Keratinocyte (primary cell): ENCODE data around the gene ARMC3.

Experiments
- EZH2 ChIP-seq: IDR thresholded peaks from one replicate; pipeline ENCODE4 v1.6.1; 2012; ENCODE audit warnings: inconsistent platforms, mild to moderate bottlenecking, low read length, moderate library complexity
- TF ChIP-seq, protein P1 (sequence below), 3 experiments: IDR thresholded peaks in 1 of 3; conservative IDR thresholded peaks in 1 of 3; optimal IDR thresholded peaks in 1 of 3; 2 replicates in 2 of 3; 3 replicates in 1 of 3; pipeline versions ENCODE3 to v1.5.1; 2011; ENCODE audit warnings: low read length in 3 of 3, mild to moderate bottlenecking in 3 of 3, moderate library complexity in 2 of 3, control low read depth in 1 of 3, inconsistent platforms in 1 of 3; ENCODE audit not compliant: insufficient read depth in 2 of 3; ENCODE audit errors: extremely low read depth in 1 of 3

DNA sequence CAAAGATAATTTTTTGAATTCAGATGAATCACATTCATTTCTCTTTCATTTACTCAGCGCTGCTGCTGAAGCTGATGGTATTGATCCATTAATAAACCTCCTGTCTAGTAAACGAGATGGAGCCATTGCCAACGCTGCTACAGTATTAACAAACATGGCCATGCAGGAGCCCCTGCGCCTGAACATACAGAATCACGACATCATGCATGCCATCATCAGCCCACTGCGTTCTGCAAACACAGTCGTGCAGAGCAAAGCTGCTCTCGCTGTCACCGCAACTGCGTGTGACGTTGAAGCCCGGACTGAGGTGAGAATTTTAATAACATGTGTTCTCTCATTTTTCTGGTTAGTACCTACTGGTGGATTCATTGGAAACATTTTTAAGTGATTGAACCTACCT lies 70.2 kb downstream of the ARMC3 start:
- TF ChIP-seq, protein P1, sequence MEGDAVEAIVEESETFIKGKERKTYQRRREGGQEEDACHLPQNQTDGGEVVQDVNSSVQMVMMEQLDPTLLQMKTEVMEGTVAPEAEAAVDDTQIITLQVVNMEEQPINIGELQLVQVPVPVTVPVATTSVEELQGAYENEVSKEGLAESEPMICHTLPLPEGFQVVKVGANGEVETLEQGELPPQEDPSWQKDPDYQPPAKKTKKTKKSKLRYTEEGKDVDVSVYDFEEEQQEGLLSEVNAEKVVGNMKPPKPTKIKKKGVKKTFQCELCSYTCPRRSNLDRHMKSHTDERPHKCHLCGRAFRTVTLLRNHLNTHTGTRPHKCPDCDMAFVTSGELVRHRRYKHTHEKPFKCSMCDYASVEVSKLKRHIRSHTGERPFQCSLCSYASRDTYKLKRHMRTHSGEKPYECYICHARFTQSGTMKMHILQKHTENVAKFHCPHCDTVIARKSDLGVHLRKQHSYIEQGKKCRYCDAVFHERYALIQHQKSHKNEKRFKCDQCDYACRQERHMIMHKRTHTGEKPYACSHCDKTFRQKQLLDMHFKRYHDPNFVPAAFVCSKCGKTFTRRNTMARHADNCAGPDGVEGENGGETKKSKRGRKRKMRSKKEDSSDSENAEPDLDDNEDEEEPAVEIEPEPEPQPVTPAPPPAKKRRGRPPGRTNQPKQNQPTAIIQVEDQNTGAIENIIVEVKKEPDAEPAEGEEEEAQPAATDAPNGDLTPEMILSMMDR (optimal IDR thresholded peaks at IDR 0.05 in 1 of 3, IDR thresholded peaks at IDR 0.05 in 1 of 3, conservative IDR thresholded peaks at IDR 0.05 in 1 of 3; ENCODE audit: extremely low read depth in 1 of 3, insufficient read depth in 2 of 3, low read length in 3 of 3), result no peak
- no peak for TF ChIP-seq EZH2
